ENCODE measurements around the gene ZBBX.
"Not testable (repeated sequence)": the region's sequence is repeated elsewhere in the genome, so short reads cannot be mapped to it uniquely, and the experiment has no call there.

The ZBBX gene, protein sequence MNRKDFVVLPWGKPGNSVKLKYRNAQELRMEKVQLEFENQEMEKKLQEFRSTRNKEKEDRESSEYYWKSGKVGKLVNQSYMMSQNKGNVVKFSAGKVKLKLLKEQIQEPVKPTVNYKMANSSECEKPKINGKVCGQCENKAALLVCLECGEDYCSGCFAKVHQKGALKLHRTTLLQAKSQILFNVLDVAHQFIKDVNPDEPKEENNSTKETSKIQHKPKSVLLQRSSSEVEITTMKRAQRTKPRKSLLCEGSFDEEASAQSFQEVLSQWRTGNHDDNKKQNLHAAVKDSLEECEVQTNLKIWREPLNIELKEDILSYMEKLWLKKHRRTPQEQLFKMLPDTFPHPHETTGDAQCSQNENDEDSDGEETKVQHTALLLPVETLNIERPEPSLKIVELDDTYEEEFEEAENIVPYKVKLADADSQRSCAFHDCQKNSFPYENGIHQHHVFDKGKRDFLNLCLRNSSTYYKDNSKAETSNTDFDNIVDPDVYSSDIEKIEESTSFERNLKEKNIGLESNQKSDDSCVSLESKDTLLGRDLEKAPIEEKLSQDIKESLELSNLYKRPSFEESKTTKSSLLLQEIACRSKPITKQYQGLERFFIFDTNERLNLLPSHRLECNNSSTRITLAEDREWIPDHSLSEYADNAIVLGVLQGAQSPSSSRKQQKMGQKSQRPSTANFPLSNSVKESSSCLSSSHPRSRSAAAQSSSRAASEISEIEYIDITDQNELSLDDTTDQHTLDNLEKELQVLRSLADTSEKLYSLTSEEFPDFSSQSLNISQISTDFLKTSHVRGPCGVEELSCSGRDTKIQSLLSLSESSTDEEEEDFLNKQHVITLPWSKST

DNA sequence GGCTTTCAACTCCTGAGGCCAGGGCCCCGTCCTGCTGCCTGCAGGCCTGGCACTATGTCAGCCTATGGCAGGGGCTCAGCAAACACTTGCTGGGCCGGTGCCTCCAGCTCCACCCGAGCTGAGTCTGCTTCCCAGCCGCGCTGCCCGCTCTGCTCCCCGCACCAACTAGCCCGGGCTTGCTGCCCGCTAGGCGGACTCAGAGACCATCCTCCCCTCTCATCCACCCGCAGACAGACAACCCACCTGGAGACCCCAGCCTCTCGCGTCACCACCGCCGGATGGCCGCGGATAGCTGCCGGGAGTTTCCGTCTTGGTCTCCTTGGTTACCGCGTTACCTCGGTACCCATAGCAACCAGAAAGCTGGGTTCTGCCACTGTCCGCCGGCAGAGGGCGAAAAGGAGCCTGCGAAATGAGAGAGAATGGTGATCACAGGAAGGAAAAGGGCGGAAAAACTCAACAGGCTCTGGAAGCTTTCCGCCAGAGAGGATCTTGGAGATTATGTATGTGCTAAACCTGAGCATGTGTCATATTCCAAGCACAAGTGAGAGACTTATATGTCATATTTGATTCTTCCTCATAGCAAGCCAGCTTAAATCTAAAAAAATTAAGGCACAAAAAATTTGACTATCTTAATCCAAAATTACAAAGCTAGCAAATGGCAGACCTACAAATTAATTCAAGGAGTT, at the start of gene ZBBX:
ZBBX (minus strand) TSS at position 294 of the 686 bp plus-strand sequence. CDS start 7,396 bp downstream, outside the sequence.
- peak; percentile 92 for DNase-seq

DNA sequence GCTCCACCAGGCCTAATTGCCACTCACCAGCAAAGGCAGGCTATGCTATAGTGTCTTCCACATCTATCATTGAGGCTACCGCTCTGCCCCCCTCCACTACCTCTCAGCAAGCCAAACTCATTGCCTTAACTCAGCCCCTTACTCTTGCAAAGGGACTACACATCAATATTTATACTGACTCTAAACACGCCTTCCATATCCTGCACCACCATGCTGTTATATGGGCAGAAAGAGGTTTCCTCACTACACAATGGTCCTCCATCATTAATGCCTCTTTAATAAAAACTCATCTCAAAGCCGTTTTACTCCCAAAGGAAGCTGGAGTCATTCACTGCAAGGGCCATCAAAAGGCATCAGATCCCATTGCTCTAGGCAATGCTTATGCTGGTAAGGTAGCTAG, 46.9 kb upstream of the ZBBX start:
- DNase-seq: not testable (repeated sequence)

DNA sequence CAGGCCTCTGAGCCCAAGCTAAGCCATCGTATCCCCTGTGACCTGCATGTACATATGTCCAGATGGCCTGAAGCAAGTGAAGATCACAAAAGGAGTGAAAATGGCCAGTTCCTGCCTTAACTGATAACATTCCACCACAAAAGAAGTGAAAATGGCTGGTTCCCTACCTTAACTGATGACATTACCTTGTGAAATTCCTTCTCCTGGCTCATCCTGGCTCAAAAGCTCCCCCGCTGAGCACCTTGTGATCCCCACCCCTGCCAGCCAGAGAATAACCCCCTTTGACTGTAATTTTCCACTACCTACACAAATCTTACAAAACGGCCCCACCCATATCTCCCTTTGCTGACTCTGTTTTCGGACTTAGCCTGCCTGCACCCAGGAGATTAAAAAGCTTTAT, 42.3 kb upstream of the ZBBX start:
- not testable (repeated sequence) for DNase-seq

DNA sequence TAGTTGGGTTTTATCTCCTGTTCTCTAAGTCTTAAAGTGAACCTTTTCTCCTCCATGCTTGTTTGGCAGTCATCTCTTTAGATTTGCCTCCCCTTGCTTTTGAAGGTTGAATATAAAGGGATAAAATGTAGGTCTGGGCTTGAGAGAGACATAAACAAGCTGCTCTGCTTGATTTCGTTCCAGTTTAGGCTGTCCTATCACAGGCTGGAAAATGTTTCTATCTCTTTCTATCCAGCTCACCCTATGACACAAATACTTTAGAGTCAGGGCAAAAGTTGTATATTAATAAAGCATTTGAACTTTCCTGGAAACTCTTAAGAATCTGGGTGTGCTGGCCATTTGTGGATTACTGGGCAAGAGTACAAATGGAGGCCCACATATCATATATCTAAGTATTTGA, 29.5 kb upstream of the ZBBX start:
- no peak for DNase-seq

DNA sequence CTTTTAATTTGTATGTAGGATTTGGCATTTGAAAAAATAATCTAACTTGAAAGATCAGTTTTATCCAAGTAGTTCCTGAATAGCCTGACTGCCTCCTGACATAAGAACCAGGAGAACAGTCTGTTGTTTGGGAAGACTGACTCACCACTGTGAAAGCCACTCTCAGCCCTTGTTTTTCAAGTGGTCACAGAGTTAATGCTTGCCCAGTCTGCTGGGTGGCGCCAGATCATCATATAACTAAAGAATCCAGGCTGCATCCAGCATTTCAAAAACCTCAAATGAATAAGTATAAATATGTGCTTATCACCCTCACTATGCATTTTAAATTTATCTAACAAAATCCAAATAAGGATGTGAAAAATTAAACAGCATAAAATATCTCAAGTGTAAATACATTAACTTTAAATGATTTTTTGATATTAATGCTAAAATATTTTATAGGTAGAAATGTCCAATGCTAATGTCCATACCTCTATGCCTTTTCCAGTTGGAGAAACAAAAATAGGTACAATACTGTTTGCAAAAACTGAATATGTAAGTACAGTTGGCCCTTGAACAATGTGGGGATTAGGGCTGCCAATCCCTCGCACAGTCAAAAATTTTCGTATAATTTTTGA, 26.9 kb upstream of the ZBBX start:
- DNase-seq: peak; percentile 72

DNA sequence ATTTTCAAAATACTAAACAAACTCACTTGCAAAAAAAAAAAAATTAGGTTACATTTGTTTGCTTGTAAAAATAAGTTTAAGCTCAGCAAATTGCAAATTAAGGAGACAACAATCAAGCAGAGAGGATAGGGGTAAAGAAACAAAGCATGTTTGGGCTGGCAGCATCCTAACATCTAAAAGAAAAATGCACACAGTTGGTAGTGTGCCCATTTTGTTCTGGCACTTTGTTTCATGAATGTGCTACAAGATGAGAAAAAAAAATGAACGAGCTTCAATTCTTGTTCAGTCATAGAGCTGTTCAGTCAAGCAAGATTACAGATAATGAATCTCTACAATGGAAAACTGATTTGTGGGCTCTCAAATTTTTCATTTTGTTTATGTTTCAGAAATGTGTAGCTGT, 17.7 kb upstream of the ZBBX start:
- no peak for DNase-seq

DNA sequence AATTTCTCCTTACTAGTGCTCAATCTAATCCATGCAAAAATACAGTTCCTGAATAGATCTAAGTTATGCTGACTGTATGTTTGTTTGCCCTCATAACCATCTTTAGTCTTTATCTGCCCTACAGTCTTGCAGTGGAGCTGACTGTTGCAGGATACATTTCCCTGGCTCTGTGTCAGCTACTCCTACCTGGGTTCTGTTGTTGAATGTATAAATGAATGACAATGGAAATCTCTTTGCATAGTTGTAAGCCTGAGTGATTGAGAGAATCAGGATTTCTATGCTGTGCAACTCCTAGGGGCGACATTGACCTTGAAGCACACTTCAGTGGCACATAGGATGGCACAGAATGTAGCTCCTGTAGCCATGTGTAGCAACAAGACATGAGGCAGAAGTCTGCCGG, 16.0 kb upstream of the ZBBX start:
- no peak for DNase-seq

DNA sequence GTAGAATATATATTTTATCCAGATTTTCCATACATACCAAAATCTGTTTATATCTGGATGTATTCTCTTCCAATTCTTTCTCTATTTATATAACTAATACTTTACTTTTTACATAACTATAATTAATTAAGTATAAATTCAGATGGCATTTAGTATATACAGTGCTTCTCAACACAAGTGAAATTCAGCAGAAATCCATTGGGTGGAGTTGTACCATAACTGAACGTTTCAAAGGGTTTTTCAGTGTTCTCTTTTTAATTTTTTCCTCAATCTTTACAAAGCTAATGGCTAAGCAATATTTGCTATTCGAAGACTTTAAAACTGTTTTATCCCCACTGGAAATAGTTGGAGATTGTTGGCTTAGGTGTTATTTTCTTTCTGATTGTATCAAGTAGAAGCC, 13.9 kb upstream of the ZBBX start:
- DNase-seq: no peak

DNA sequence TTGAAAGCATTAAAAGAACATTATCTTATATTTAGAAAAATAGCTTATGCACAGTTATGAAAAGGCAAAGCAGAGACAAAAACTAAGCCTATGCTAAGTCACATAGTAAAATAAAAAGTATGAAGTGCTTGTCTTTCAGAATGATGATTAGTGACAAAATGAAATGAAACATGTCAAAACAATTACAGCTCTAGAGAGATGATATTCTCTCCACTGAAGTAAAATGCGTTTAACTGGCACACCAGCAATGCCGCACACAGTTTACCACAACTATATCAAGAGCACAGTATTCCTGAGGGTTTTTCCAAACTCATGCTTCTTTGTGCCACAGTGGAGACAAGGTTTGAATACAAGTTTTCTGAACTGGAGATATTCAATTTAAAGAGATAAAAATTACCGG, 2.1 kb upstream of the ZBBX start:
- no peak for DNase-seq

DNA sequence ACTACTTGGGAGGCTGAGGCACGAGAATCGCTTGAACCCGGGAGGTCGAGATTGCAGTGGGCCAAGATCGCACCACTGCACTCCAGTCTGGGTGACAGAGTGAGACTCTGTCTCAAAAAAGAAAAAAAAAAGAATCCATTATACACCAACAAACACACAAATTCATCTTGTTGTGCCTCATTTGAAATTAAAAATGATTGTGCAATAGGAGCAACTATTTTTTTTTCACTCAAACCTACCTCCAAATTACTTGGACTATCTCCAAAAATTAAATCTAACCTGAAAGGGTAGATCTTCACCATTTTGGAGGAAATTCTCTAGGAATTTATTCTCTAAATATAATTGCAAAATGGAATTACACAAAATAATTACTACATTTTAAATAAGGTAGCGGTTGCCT, 4.6 kb downstream of the ZBBX start:
- no peak for DNase-seq

DNA sequence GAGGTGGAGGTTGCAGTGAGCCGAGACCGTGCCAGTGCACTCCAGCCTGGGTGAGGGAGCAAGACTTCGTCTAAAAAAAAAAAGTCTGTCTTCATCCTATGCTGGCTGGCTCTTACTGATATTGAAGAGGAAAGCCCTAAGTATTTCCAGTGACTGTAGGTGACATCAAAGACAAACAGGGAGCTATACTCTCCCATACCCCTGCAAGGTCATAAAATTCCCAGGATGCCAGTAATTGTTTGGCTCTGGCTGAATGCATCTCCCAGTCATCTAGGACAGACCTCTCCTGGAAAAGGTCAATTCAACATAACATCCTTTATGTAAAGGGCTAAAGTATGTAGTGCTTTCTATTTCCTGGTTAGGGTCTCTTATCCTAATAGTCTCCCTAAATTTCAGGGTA, 8.0 kb downstream of the ZBBX start:
- no peak for DNase-seq

DNA sequence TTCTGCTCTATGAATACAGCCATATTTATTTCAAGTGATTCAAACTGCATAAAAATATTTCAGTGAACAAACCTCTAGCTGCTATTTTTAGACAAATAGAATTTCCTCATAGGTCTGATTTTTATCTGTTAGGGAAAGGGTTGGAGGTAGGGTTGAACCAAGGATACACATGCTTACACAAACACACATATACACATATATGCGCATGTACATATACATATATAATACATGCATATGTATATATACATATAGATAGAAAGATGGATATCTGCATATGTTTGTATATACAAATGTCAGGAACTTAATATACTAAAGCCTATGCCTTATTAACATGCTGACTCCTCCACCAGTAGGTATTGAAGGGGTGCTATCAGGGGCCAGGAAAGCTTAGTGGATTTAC, 18.1 kb downstream of the ZBBX start:
- DNase-seq: no peak

DNA sequence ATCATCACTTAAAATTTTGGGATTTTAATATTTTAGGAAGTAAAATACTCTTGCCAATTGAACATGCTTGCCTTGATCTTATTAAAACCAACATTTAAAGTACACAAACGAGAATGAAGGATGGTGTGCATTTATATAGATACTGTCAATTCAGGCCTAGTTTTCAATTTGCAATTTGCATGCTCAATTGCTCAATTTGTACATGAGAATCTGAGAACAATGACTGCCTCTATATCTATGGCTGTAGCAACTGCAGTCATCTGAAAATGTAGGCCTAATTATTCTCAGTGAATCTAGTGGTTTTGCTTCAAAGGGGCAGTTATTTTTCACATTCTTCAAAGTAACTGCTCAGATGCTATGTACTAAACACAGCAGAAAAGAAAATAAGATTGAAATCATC, 18.8 kb downstream of the ZBBX start:
- DNase-seq: no peak

DNA sequence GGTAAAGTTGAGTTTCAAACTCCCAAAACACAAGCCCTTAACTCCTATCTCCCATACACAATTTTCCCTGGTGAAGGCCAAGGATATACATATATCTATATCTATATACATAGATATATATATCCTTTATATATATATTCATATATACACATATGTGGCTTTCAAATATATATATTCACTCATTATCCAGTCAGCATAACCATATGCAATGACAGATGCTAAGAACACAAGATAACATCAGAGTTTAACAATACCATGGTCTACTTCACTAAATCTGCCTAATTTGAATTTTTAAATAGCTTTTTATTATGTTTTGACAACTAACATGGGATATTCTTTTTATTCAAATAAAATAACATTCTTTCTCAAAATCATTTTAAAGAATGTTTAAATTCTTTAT, 24.7 kb downstream of the ZBBX start:
- no peak for DNase-seq

DNA sequence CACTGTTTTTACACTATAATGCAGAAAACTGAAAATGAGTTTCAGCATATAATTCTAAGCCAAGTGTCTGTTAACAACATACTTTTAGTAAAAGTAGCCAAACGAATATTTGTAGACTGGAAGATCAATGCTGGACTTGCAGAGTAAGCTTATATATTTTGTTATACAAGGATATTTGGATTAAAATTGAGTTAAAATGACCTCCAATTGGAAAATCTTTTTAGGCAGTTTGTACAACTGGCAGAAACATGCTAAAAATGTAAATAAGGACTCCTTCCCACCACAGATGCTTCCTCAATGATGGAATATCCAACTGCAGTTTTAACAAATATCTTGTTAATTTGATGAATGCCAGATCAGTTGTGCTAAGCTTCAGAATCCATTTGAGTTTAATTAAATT, 25.3 kb downstream of the ZBBX start:
- no peak for DNase-seq

DNA sequence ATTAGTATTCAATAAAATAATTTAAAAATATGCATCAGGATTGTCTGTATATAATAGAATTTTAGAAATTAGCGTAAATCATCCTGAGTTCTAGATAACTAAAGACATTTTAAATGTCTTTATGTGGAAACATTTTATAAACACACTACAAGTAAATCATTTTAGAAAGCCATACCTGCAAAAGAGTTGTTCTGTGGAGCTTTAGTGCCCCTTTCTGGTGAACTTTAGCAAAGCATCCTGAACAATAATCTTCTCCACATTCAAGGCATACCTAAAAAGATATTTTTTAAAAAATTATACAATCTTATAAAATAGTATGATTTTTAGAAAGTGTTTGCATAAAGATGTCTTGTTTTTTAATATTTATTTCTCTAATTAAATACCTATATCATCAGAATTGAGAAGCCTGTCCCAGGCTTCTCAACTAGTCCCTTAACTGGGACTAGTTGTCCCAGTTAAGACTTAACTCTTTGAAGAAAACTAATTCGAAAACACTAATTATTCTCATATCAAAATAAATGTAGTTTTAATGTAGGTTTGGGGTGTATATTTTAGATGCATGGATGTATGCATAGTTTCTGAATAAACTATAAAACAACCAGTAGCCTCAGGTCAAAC, 29.7 kb downstream of the ZBBX start:
- no peak for DNase-seq

DNA sequence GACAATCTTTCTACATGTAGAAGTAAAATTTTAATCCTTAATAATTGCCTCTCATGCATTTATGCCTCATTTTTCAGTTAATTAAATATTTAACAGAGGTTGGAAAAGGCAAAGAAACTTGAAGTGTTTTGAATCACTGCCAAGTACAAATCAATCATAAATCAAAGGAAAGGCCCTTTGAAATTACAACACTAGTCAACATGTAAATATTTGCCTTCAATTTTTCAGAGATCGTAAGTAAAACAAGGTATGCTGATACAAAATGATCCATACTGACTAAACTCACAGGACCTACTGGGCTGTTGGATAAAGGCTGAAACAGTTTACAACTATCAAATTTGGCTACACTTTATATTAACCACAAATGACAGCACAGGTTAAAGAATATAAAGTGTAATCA, 33.9 kb downstream of the ZBBX start:
- DNase-seq: no peak

DNA sequence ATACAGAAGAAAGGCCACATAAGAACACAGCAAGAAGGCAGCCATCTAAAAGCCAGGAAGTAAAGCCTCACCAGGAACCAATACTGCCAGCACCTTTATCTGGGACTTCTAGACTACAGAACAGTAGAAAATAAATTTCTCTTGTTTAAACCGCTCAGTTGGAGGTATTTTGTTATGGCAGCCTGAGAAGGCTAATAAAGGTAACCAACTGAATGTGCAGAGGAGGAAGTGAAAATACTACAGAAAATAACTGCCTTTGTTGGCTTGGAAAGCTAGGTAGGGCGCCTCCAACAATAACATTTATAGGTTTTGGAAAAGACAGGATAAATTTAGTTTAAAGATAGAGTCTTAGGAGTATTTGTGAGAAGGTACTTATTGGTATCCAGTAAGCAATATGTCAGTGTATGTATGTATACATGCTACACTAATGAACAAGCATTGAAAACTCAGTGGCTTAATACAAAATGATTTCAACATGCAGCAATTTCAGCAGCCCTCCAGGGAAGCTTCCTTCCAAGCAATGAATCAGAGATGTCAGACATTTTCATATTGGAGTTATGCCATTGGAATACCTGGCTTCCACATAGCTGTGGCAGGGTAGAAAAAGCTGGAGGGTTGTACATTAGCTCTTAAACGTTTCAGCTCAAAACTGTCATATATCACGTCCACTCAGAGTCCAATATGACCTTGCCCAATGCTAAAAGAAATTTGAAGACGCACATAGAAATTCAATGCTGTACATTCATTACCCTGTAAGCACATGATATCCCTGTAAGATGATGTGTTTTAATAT, 48.9 kb downstream of the ZBBX start:
- no peak for DNase-seq

DNA sequence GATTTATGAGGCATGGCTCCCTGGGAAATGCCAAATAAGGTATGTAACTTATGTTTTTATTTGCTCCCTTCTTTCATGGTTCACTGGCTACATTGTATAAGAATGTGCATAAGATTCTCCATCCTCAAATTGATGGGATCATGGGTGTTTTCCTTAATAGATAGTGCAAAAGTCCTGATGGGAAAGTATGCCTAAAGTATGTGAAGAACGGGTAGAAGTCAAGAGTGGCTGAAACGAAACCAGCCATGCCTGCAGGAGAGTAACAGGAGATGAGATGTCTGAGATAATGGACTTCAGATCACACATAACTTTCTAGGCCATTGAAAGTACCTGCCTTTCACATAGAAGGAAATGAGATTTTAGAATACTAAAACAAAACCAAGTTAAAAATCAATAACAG, 56.5 kb downstream of the ZBBX start:
- DNase-seq: no peak

DNA sequence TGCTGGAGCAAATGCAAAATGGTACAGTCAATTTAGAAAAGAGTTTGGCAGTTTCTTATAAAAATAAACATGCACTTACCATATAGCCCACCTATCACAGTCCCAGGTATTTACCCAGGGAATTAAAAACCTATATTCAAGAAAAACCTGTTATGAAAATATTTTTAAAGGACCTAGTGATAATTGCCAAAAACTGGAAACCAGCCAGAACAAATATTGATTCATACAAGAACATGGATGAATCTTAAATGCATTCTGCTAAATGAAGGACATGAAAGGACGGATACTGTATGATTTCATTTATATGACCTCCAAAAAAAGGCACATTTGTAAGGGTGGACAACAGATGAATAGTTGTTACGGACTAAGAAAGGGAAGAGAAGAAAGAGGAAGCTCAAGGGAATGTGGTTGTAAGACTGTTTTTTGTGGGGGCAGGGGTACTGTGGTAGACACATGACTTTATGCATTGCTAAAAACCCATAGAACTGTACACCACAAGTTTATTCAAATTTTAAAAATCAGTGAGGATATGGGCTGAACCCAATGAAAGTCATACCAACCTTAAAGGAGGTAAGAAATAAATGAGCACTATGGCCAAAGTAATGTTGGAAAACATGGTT, 61.0 kb downstream of the ZBBX start:
- DNase-seq: no peak

DNA sequence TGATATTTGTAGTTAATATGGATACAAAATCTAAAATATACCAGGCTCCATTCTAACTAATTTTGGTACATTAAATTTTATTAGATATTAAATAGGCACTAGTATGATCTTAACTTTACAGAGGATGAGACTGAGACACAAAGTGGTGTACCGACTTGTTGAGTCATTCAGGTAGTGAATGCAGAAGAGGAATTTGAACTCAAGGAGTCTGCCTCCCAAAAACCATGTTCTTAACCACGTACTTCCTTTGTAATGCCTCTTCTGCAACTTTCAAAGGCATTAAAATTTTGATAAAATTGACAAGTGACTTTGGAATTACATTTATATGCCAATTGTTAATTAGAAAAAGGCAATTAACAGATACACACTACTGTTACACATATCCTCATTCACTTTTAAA, 61.8 kb downstream of the ZBBX start:
- DNase-seq: no peak

Data from right hindlimb (tissue), 1 donor.